ENCODE results near the gene PRRT1B. TPM values are rescaled to one million over a fixed set of nuclear protein-coding genes. Genes with fewer than 3 reads are reported as not detected.

Gene PRRT1B
- total and polyA plus RNA-seq, 9 of the 15 experiments (the other 6 are each of a cell fraction or from before 2014, with no cell fraction given) = not detected

GRCh38 chr9:131530920-131531832, 14.1 kb upstream of the PRRT1B start, which contains the start of gene UCK1 (continued):
- TF ChIP-seq CEBPZ (IDR thresholded peaks at IDR 0.05; ENCODE audit: borderline replicate concordance, low read depth, low read length) = no peak
- TF ChIP-seq PBX2 (CRISPR knock-in tag; IDR thresholded peaks at IDR 0.05; ENCODE audit: low read depth) = no peak
- no peak for TF ChIP-seq PBX2 (tag; conservative IDR thresholded peaks at IDR 0.05; ENCODE audit: low read depth)
- no peak for TF ChIP-seq STAT6 (CRISPR knock-in tag; IDR thresholded peaks at IDR 0.05)
- TF ChIP-seq NR4A1 (CRISPR knock-in tag; IDR thresholded peaks at IDR 0.05) = no peak
- TF ChIP-seq NR4A1 (tag; IDR thresholded peaks at IDR 0.05) = no peak
- TF ChIP-seq MYBL2 (IDR thresholded peaks at IDR 0.05; ENCODE audit: low read depth) = no peak
- no peak for TF ChIP-seq MYBL2 (CRISPR knock-in tag; IDR thresholded peaks at IDR 0.05; ENCODE audit: borderline replicate concordance)
- TF ChIP-seq MXD1 (CRISPR knock-in tag; IDR thresholded peaks at IDR 0.05; ENCODE audit: borderline replicate concordance, poor library complexity, severe bottlenecking) = no peak
- no peak for TF ChIP-seq SMAD1 (IDR thresholded peaks at IDR 0.05; ENCODE audit: low read depth, low read length, partially characterized antibody)
- no peak for TF ChIP-seq ZNF79 (CRISPR knock-in tag; IDR thresholded peaks at IDR 0.05; ENCODE audit: low read depth)
- TF ChIP-seq XRCC4 (IDR thresholded peaks at IDR 0.05; ENCODE audit: extremely low read depth, insufficient read depth, insufficient read length) = no peak
- TF ChIP-seq PML (IDR thresholded peaks at IDR 0.05; ENCODE audit: low read length) = no peak
- TF ChIP-seq ZNF717 (CRISPR knock-in tag; IDR thresholded peaks at IDR 0.05) = no peak
- TF ChIP-seq CTCF (IDR thresholded peaks at IDR 0.05 in 2 of 3, conservative IDR thresholded peaks at IDR 0.05 in 1 of 3; ENCODE audit: insufficient read depth in 2 of 3, low read depth in 1 of 3, low read length in 3 of 3) = peak in 1 of 3 experiments; percentile 5; a peak in 1 of 6 replicates
